SK-N-SH treated with all-trans-retinoic acid at 6 μM for 48 hours (cell line): ENCODE results near the gene CFAP20.
"Not testable (repeated sequence)": the region's sequence is repeated elsewhere in the genome, so short reads cannot be mapped to it uniquely, and the experiment has no call there.

Experiments used
- ATAC-seq: fragments of 200-7000 bp; cut with Tn5 transposase; 3 replicates; pipeline ENCODE4 v1.9.1; 2020; ENCODE audit warnings: mild to moderate bottlenecking, moderate library complexity
- BACH2 ChIP-seq: fragments of 250-450 bp; sonication (Bioruptor Pico); IDR thresholded peaks from 2 replicates; pipeline ENCODE4 v1.9.0; 2021; ENCODE audit warnings: mild to moderate bottlenecking, borderline replicate concordance
- CREB5 ChIP-seq: fragments of 250-450 bp; sonication (Bioruptor Pico); IDR thresholded peaks from 2 replicates; pipeline ENCODE4 v1.5.1; 2020; ENCODE audit warnings: low read depth, mild to moderate bottlenecking, moderate library complexity
- CSDC2 ChIP-seq: fragments of 250-450 bp; sonication (Bioruptor Pico); IDR thresholded peaks from 2 replicates; pipeline ENCODE4 v1.5.0; 2020; ENCODE audit warnings: mild to moderate bottlenecking, moderate library complexity
- CSRNP3 ChIP-seq: fragments of 250-450 bp; sonication (Bioruptor Pico); IDR thresholded peaks from 2 replicates; pipeline ENCODE4 v1.5.1; 2021; ENCODE audit warnings: mild to moderate bottlenecking, moderate library complexity
- ESRRG ChIP-seq: fragments of 250-450 bp; sonication (Bioruptor Pico); IDR thresholded peaks from 2 replicates; pipeline ENCODE4 v1.6.1; 2021; ENCODE audit warnings: mild to moderate bottlenecking
- PATZ1 ChIP-seq: fragments of 250-450 bp; sonication (Bioruptor Pico); IDR thresholded peaks from 2 replicates; pipeline ENCODE4 v1.8.0; 2020; ENCODE audit warnings: mild to moderate bottlenecking, moderate library complexity, borderline replicate concordance
- POU6F1 ChIP-seq: fragments of 250-450 bp; sonication (Bioruptor Pico); IDR thresholded peaks from 2 replicates; pipeline ENCODE4 v1.8.0; 2021; ENCODE audit warnings: low read depth, mild to moderate bottlenecking, moderate library complexity, borderline replicate concordance
- RARB ChIP-seq: fragments of 250-450 bp; sonication (Bioruptor Pico); IDR thresholded peaks from 2 replicates; pipeline ENCODE4 v1.8.0; 2021; ENCODE audit warnings: mild to moderate bottlenecking, moderate library complexity
- SNAI2 ChIP-seq: fragments of 250-450 bp; sonication (Bioruptor Pico); IDR thresholded peaks from 2 replicates; pipeline ENCODE4 v1.5.0; 2020; ENCODE audit warnings: mild to moderate bottlenecking, moderate library complexity
- TSHZ2 ChIP-seq: fragments of 250-450 bp; sonication (Bioruptor Pico); IDR thresholded peaks from 2 replicates; pipeline ENCODE4 v1.5.0; 2020; ENCODE audit warnings: mild to moderate bottlenecking, moderate library complexity
- ZFP3 ChIP-seq: fragments of 250-450 bp; sonication (Bioruptor Pico); IDR thresholded peaks from 2 replicates; pipeline ENCODE4 v1.5.0; 2020; ENCODE audit warnings: mild to moderate bottlenecking, moderate library complexity
- ZFP30 ChIP-seq: fragments of 450-650 bp; formaldehyde crosslinking; IDR thresholded peaks from 2 replicates; pipeline ENCODE4 v1.5.0; 2022; ENCODE audit warnings: mild to moderate bottlenecking, moderate library complexity
- ZNF565 ChIP-seq: fragments of 450-650 bp; formaldehyde crosslinking; conservative IDR thresholded peaks from 2 replicates; pipeline ENCODE4 v1.5.0; 2020; ENCODE audit warnings: low read depth, mild to moderate bottlenecking, moderate library complexity
- ZNF8 ChIP-seq: fragments of 450-650 bp; formaldehyde crosslinking; IDR thresholded peaks from 2 replicates; pipeline ENCODE4 v1.5.0; 2020; ENCODE audit warnings: mild to moderate bottlenecking, moderate library complexity

The CFAP20 gene

GRCh38 chr16:58094026-58094425 is 35.2 kb downstream of the CFAP20 start:
- no peak for ATAC-seq
- no peak for TF ChIP-seq ZNF565 (CRISPR knock-in tag)
- TF ChIP-seq POU6F1 (CRISPR knock-in tag): no peak
- no peak for TF ChIP-seq CSDC2 (CRISPR knock-in tag)
- TF ChIP-seq RARB (CRISPR knock-in tag): no peak
- TF ChIP-seq CSRNP3: no peak
- TF ChIP-seq ESRRG: no peak
- TF ChIP-seq ZFP30: no peak
- no peak for TF ChIP-seq BACH2 (CRISPR knock-in tag)
- no peak for TF ChIP-seq PATZ1

GRCh38 chr16:58090396-58090795 is 38.8 kb downstream of the CFAP20 start:
- ATAC-seq: not testable (repeated sequence)

GRCh38 chr16:58088091-58088490 is 41.1 kb downstream of the CFAP20 start:
- no peak for TF ChIP-seq RARB (CRISPR knock-in tag)
- no peak for TF ChIP-seq ZFP30
- no peak for TF ChIP-seq ESRRG
- no peak for TF ChIP-seq ZNF8 (CRISPR knock-in tag)
- no peak for TF ChIP-seq BACH2 (CRISPR knock-in tag)
- TF ChIP-seq PATZ1: no peak
- TF ChIP-seq POU6F1 (CRISPR knock-in tag): no peak
- TF ChIP-seq SNAI2 (CRISPR knock-in tag): no peak
- TF ChIP-seq TSHZ2 (CRISPR knock-in tag): no peak
- TF ChIP-seq CREB5 (CRISPR knock-in tag): no peak
- no peak for TF ChIP-seq ZFP3
- no peak for ATAC-seq
